Stimulated activated CD8-positive, alpha-beta memory T cell treated with anti-CD3 and anti-CD28 coated beads, Interleukin-4, amount 100 ng/mL, for 4 hours (primary cell): Measurements from ENCODE around the gene SMYD5.

Experiments used
- DNase-seq, 2 donors: peaks; one replicate each; pipeline ENCODE4 v3.0.0-alpha.2; 2020; ENCODE audit warnings: low read depth in 2 of 2, low spot score in 1 of 2

Gene SMYD5

GRCh38 chr2:73205611-73206010 is 8.4 kb upstream of the SMYD5 start:
- DNase-seq = no peak

GRCh38 chr2:73208258-73208657 is 5.8 kb upstream of the SMYD5 start:
- no peak for DNase-seq

- DNase-seq = no peak
Measured at GRCh38 chr2:73210019-73210418, 4.0 kb upstream of the SMYD5 start.

GRCh38 chr2:73210696-73211095 is 3.3 kb upstream of the SMYD5 start:
- no peak for DNase-seq

GRCh38 chr2:73212098-73212447 is 2.0 kb upstream of the SMYD5 start:
- DNase-seq = no peak

- peak; percentile 46 to 52 for DNase-seq
Measured at GRCh38 chr2:73212448-73213176, 1.4 kb upstream of the SMYD5 start.

- DNase-seq = no peak
Measured at GRCh38 chr2:73215254-73215653, 1.2 kb downstream of the SMYD5 start.

- DNase-seq = no peak
Measured at GRCh38 chr2:73217160-73217559, 3.1 kb downstream of the SMYD5 start.

- DNase-seq = no peak
Measured at GRCh38 chr2:73217826-73218225, 3.8 kb downstream of the SMYD5 start.

GRCh38 chr2:73218298-73218697 is 4.3 kb downstream of the SMYD5 start:
- DNase-seq = no peak

GRCh38 chr2:73223821-73224220 is 9.8 kb downstream of the SMYD5 start:
- no peak for DNase-seq

GRCh38 chr2:73225513-73226360 is 11.7 kb downstream of the SMYD5 start:
- no peak for DNase-seq

- DNase-seq = no peak
Measured at GRCh38 chr2:73227086-73227485, 13.0 kb downstream of the SMYD5 start.

GRCh38 chr2:73228631-73229030 is 14.6 kb downstream of the SMYD5 start:
- DNase-seq = no peak

GRCh38 chr2:73232403-73233153 is 18.5 kb downstream of the SMYD5 start:
- DNase-seq = no peak

- peak; percentile 89 to 91 for DNase-seq
Measured at GRCh38 chr2:73233154-73233931, 19.3 kb downstream of the SMYD5 start, which contains the start of gene PRADC1. Gene PRADC1 (minus strand): TSS chr2:73233239. CDS start chr2:73233160, 79 bp downstream.

GRCh38 chr2:73233932-73234832 is 20.1 kb downstream of the SMYD5 start, which contains the start of gene CCT7:
Gene CCT7 (plus strand): TSS chr2:73234308. CDS start chr2:73234379, 71 bp downstream.
- peak; percentile 72 to 73 for DNase-seq

GRCh38 chr2:73235315-73236028 is 21.4 kb downstream of the SMYD5 start:
- no peak for DNase-seq

- no peak for DNase-seq
Measured at GRCh38 chr2:73237168-73237567, 23.1 kb downstream of the SMYD5 start.
